ENCODE results near the gene BTF3L4.
"Not testable (repeated sequence)": the region's sequence is repeated elsewhere in the genome, so short reads cannot be mapped to it uniquely, and the experiment has no call there.

BTF3L4 gene

DNA sequence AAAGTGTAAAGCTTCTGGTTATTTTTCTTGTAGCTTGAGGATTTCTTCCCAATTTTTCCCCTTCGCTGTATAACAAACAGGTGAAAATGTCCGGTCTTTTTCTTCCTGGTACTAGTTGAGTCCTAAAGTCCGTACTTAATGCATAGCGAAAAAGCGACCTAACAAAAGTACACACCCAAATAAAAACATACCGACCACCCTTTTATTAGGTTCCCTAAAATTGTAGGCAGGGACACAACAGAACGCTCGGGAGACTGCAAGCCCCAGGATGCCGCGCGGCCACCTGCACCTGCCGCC is 281 bp upstream of the BTF3L4 start:
- no peak for DNase-seq

DNA sequence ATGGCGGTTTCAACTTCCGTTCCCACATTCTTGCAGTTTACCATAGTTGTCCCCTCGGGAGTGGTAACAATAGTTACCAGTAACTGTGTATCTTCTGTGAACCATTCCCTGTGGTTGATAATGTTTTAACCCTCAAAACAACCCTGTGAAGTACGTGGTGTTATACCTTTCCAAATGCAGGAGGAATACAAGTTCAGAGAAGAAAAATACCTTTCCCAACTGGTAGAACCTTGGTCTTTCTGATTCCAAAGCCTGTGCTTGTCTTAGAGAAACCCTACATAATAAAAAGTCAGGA is 789 bp downstream of the BTF3L4 start:
- no peak for DNase-seq

DNA sequence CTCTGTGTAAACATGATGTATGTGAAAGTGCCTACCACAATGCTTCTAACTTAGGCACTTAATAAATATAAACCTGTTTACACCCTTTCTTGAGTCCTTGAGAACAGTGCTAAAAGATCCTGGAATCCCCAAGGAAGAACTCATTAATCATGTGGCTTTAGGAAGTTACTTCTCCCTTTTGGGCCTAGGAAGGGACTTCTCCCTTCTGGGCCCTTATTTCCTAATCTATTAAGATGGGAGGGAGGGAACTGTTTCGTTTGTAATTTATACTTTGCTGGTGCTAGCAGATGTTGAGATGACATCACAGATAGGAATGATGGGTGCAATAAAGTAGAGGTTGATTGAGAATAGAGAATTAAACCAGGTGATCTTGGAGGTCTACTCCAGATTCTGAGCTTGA is 1.2 kb downstream of the BTF3L4 start:
- DNase-seq, result no peak

- no peak for DNase-seq
These were observed 1.9 kb downstream of the BTF3L4 start for GRCh38 chr1:52057876-52058415.

- no peak for DNase-seq
These were observed 3.2 kb downstream of the BTF3L4 start for GRCh38 chr1:52059321-52059720.

DNA sequence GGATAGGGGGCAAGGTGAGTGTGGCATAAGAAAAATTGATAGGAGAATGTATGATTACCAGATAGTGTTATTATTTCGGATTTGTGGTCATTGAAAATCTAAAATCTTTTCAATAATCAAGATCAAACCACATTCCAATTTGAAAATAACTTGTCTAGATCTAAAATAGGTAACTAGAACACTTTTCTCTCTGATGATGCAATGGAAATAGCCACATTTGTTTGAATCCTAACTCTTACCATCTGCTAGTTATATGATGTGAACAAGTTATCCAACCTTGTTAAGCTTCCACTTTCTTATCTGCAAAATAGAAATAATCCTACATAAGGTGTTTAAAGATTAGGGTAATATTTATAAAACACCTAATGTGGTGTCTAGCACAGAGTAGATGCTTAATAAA is 3.8 kb downstream of the BTF3L4 start:
- DNase-seq, result no peak

- no peak for DNase-seq
These were observed 4.7 kb downstream of the BTF3L4 start for GRCh38 chr1:52060822-52061221.

GRCh38 chr1:52063192-52063591 is 7.1 kb downstream of the BTF3L4 start:
- no peak for DNase-seq

GRCh38 chr1:52070704-52071103 is 14.6 kb downstream of the BTF3L4 start:
- no peak for DNase-seq

DNA sequence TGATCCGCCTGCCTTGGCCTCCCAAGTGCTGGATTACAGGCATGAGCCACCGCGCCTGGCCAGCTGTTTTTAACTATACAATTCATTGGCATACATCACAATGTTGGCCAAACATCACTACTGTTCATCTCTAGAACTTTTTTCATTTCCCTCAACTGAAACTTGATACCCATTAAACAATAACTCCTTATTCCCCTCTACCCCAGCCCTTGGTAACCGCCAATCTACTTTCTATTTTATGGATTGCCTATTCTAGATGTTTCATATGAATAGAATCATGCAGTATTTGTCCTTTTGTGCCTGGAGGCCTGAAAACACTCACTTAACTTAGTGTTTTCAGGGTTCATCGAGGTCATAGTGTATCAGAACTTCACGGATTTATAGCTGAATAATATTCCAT is 16.2 kb downstream of the BTF3L4 start:
- DNase-seq, result no peak

GRCh38 chr1:52077277-52077676 is 21.2 kb downstream of the BTF3L4 start:
- not testable (repeated sequence) for DNase-seq

- no peak for DNase-seq
These were observed 23.9 kb downstream of the BTF3L4 start for GRCh38 chr1:52080014-52080415.

DNA sequence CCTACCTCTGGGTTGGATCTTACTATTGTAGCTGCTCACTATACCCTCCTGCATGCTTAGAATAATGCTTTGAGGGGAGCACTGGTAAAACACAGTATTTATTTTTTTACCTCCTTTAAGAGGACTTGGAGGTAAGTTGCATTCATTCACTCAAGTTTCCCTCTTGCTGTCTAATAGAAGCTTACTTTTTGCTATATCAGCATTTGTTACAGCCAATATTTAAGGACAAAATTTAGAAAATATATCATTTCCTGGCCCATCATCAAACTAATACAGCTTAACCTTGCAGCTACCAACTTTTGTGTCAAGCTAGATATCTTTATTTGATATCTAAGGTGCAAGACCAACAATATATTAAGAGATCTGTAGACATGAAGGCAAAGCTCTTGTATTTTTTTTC is 31.8 kb downstream of the BTF3L4 start:
- DNase-seq, result not testable (repeated sequence)

DNA sequence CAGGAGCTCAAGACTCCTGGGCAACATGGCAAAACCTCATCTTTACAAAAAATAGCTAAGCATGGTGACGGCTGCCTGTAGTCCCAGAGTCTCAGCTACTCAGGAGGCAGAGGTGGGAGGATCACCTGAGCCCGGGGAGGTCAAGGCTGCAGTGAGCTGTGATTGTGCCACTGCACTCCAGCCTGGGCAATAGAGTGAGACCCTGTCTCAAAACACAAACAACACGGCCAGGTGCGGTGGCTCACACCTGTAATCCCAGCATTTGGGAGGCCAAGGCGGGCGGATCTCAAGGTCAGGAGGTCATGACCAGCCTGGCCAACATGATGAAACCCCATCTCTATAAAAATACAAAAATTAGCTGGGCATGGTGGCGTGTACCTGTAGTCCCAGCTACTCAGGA is 38.2 kb downstream of the BTF3L4 start:
- DNase-seq, result not testable (repeated sequence)

GRCh38 chr1:52096216-52096615 is 40.1 kb downstream of the BTF3L4 start:
- DNase-seq, result no peak

- DNase-seq, result no peak
These were observed 42.2 kb downstream of the BTF3L4 start for GRCh38 chr1:52098139-52098871.

- DNase-seq, result no peak
These were observed 46.4 kb downstream of the BTF3L4 start for GRCh38 chr1:52102336-52103013.

GRCh38 chr1:52111492-52111891 is 55.4 kb downstream of the BTF3L4 start:
- no peak for DNase-seq

DNA sequence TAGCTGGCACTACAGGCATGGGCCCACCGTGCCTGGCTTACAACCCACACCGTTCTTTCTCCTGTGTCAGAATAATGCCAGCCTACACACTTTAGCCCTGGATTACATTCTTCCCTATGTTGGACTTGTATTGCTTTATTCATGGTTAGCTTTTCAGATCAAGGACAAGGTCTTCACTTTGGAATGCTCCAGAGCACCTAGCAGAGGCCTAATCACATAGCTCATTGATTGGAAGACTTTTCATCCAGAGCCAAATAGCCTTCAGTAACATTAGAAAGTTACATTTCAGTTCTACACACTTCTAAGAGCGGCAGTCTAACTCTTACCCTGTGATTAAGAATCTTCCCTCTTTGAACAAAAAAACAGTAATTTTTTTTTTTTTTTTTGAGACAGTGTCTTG is 56.4 kb downstream of the BTF3L4 start:
- DNase-seq, result no peak

DNA sequence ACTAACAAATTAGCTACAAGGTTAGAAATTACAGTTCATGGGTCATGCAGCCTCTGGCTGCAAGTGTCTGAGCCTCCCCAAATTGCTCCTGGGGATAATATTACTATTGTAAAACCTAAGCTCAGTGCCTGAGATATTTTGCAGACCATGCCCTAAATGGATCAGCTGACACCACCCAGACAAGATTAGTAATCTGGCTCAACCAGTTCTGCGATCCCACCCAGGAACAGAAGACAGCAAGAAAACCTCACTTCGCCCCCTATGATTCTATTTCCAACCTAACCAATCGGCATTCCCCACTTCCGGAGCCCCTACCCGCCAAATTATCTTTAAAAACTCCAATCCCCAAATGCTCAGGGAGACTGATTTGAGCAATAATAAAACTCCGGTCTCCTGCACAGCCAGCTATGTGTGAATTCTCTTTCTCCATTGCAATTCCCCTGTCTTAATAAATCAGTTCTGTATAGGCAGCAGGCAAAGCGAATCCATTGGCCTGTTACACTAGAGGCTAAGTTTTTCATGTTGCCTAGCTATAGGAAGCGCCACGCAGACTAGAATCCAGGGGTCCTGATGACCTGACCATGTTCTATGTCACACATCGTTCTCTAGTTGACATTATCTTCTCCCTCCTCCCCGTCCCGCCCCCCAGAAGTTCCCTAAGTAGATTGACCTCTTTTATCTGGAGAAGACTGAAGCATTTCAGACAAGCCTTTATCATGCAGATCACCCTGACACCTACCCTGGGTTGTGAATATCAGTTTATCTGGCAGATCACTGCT is 63.4 kb downstream of the BTF3L4 start:
- DNase-seq, result no peak

GRCh38 chr1:52122384-52122783 is 66.3 kb downstream of the BTF3L4 start:
- DNase-seq, result no peak

- DNase-seq, result no peak
These were observed 67.5 kb downstream of the BTF3L4 start for GRCh38 chr1:52123622-52124021.

DNA sequence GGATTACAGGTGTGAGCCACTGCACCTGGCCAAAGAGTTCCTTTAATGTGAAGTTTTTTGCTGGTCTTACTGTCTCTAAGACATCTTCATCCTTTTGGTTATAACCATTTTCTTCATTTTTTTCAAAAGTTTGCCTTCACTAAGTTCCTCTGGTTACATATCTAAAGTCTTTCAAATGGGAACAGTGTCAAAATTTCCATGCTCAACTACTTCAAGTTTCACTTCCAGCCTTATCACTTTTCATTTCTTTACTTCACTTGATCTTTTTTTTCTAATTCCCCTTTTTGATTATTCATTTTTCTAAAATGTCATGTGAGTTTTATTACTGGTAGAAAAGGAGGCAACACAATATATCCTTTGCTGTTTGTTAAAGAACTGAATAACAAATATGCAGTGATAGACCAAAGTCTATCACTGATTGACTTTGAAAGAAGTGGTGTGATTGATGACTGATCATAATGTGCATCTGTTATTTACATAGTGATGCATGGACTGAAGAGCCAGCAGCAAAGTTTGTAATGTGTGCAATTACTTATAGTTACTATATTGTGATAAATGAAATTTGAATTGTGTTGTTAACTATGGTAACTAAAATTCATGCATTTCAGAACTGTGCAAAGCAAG is 69.8 kb downstream of the BTF3L4 start:
- DNase-seq, result no peak
